ENCODE measurements around the gene EMD.
A peak's percentile ranks its signal among the peaks of the same experiment; 100 is the strongest.

The EMD gene

GRCh38 chrX:154426916-154427770 is 48.0 kb downstream of the EMD start:
- no peak for DNase-seq

- DNase-seq: peak; percentile 74 to 76
These were observed 49.4 kb downstream of the EMD start, which contains the start of gene ATP6AP1 for GRCh38 chrX:154428176-154429171. TSS of gene ATP6AP1 (plus strand) at chrX:154428677. CDS start at chrX:154428693, 16 bp downstream.

- no peak for DNase-seq
These were observed 50.6 kb downstream of the EMD start for GRCh38 chrX:154429711-154430110.

GRCh38 chrX:154430479-154430878 is 51.4 kb downstream of the EMD start:
- no peak for DNase-seq

- peak; percentile 44 to 47 for DNase-seq
These were observed 51.8 kb downstream of the EMD start for GRCh38 chrX:154430916-154431315.

Data from AML-193 (cell line).